ENCODE data around the gene SLIT2.
A peak's percentile ranks its signal among the peaks of the same experiment; 100 is the strongest.

The SLIT2 gene

GRCh38 chr4:20253735-20254409, 2.2 kb downstream of the SLIT2 start:
- H3K27me3 ChIP-seq (ENCODE audit: low read depth, low read length), result peaks cover 19% of the 10 kb centered on the region

GRCh38 chr4:20254511-20255250, 3.0 kb downstream of the SLIT2 start:
- no peaks in the 10 kb centered on the region for H3K36me3 ChIP-seq (ENCODE audit: control insufficient read depth in 1 of 2, insufficient read depth in 2 of 2, low read length in 2 of 2)
- H3K9me3 ChIP-seq (ENCODE audit: control insufficient read depth in 1 of 2, low read length in 2 of 2), result no peaks in the 10 kb centered on the region
- H3K4me1 ChIP-seq (ENCODE audit: control insufficient read depth in 1 of 2, insufficient read depth in 2 of 2, low read length in 2 of 2), result peaks cover 0 to 42% of the 10 kb centered on the region in 2 donors
- peak overlapping the region; percentile 69 to 91 for H3K4me3 ChIP-seq (ENCODE audit: low read depth in 1 of 2, low read length in 2 of 2)
- peaks cover 19% of the 10 kb centered on the region for H3K27me3 ChIP-seq (ENCODE audit: low read depth, low read length)
- H3K27ac ChIP-seq (ENCODE audit: low read length), result no peak overlapping the region

More at GRCh38 chr4:20253735-20254409, 2.2 kb downstream of the SLIT2 start:
- H3K27ac ChIP-seq (ENCODE audit: low read length), result no peak overlapping the region
- no peaks in the 10 kb centered on the region for H3K36me3 ChIP-seq (ENCODE audit: control insufficient read depth in 1 of 2, insufficient read depth in 2 of 2, low read length in 2 of 2)
- H3K9me3 ChIP-seq (ENCODE audit: control insufficient read depth in 1 of 2, low read length in 2 of 2), result no peaks in the 10 kb centered on the region
- H3K4me3 ChIP-seq (ENCODE audit: low read depth in 1 of 2, low read length in 2 of 2), result peak overlapping the region; percentile 69 to 91
- H3K4me1 ChIP-seq (ENCODE audit: control insufficient read depth in 1 of 2, insufficient read depth in 2 of 2, low read length in 2 of 2), result peaks cover 0 to 42% of the 10 kb centered on the region in 2 donors

GRCh38 chr4:20255251-20255586, 3.5 kb downstream of the SLIT2 start:
- H3K4me1 ChIP-seq (ENCODE audit: control insufficient read depth in 1 of 2, insufficient read depth in 2 of 2, low read length in 2 of 2), result peaks cover 0 to 42% of the 10 kb centered on the region in 2 donors
- no peak overlapping the region for H3K27ac ChIP-seq (ENCODE audit: low read length)
- H3K9me3 ChIP-seq (ENCODE audit: control insufficient read depth in 1 of 2, low read length in 2 of 2), result no peaks in the 10 kb centered on the region
- H3K4me3 ChIP-seq (ENCODE audit: low read depth in 1 of 2, low read length in 2 of 2), result peak overlapping the region; percentile 69 to 91
- peaks cover 19% of the 10 kb centered on the region for H3K27me3 ChIP-seq (ENCODE audit: low read depth, low read length)
- H3K36me3 ChIP-seq (ENCODE audit: control insufficient read depth in 1 of 2, insufficient read depth in 2 of 2, low read length in 2 of 2), result no peaks in the 10 kb centered on the region

- Histone ChIP-seq H3K9me3 (ENCODE audit: control insufficient read depth in 1 of 2, low read length in 2 of 2) (no peaks in the 10 kb centered on the region), H3K4me1 (ENCODE audit: control insufficient read depth in 1 of 2, insufficient read depth in 2 of 2, low read length in 2 of 2) (peaks cover 0 to 42% of the 10 kb centered on the region in 2 donors), H3K36me3 (ENCODE audit: control insufficient read depth in 1 of 2, insufficient read depth in 2 of 2, low read length in 2 of 2) (no peaks in the 10 kb centered on the region), H3K27me3 (ENCODE audit: low read depth, low read length) (peaks cover 19% of the 10 kb centered on the region), H3K4me3 (ENCODE audit: low read depth in 1 of 2, low read length in 2 of 2) (peak overlapping the region; percentile 69 to 91), H3K27ac (ENCODE audit: low read length) (peak overlapping the region; percentile 60)
Observed at GRCh38 chr4:20255823-20256222, 4.1 kb downstream of the SLIT2 start.

GRCh38 chr4:20256381-20256881, 4.7 kb downstream of the SLIT2 start:
- Histone ChIP-seq H3K36me3 (ENCODE audit: control insufficient read depth in 1 of 2, insufficient read depth in 2 of 2, low read length in 2 of 2) (no peaks in the 10 kb centered on the region), H3K27ac (ENCODE audit: low read length) (no peak overlapping the region), H3K4me1 (ENCODE audit: control insufficient read depth in 1 of 2, insufficient read depth in 2 of 2, low read length in 2 of 2) (peaks cover 0 to 36% of the 10 kb centered on the region in 2 donors), H3K4me3 (ENCODE audit: low read depth in 1 of 2, low read length in 2 of 2) (peak overlapping the region; percentile 69 to 91), H3K9me3 (ENCODE audit: control insufficient read depth in 1 of 2, low read length in 2 of 2) (no peaks in the 10 kb centered on the region), H3K27me3 (ENCODE audit: low read depth, low read length) (peaks cover 19% of the 10 kb centered on the region)

GRCh38 chr4:20259707-20260106, 8.0 kb downstream of the SLIT2 start:
- Histone ChIP-seq H3K36me3 (ENCODE audit: control insufficient read depth in 1 of 2, insufficient read depth in 2 of 2, low read length in 2 of 2) (no peaks in the 10 kb centered on the region), H3K27me3 (ENCODE audit: low read depth, low read length) (peaks cover 9% of the 10 kb centered on the region), H3K4me1 (ENCODE audit: control insufficient read depth in 1 of 2, insufficient read depth in 2 of 2, low read length in 2 of 2) (peaks cover 0 to 7% of the 10 kb centered on the region in 2 donors), H3K9me3 (ENCODE audit: control insufficient read depth in 1 of 2, low read length in 2 of 2) (no peaks in the 10 kb centered on the region), H3K4me3 (ENCODE audit: low read depth in 1 of 2, low read length in 2 of 2) (no peak overlapping the region), H3K27ac (ENCODE audit: low read length) (no peak overlapping the region)

- H3K27ac ChIP-seq (ENCODE audit: low read length), result no peak overlapping the region
- H3K36me3 ChIP-seq (ENCODE audit: control insufficient read depth in 1 of 2, insufficient read depth in 2 of 2, low read length in 2 of 2), result no peaks in the 10 kb centered on the region
- H3K27me3 ChIP-seq (ENCODE audit: low read depth, low read length), result peaks cover 3% of the 10 kb centered on the region
- H3K4me1 ChIP-seq (ENCODE audit: control insufficient read depth in 1 of 2, insufficient read depth in 2 of 2, low read length in 2 of 2), result no peaks in the 10 kb centered on the region
- no peak overlapping the region for H3K4me3 ChIP-seq (ENCODE audit: low read depth in 1 of 2, low read length in 2 of 2)
- H3K9me3 ChIP-seq (ENCODE audit: control insufficient read depth in 1 of 2, low read length in 2 of 2), result no peaks in the 10 kb centered on the region
Observed at GRCh38 chr4:20260821-20261220, 9.1 kb downstream of the SLIT2 start.

- no peaks in the 10 kb centered on the region for H3K4me1 ChIP-seq (ENCODE audit: control insufficient read depth in 1 of 2, insufficient read depth in 2 of 2, low read length in 2 of 2)
Observed at GRCh38 chr4:20262221-20262620, 10.5 kb downstream of the SLIT2 start.

GRCh38 chr4:20264688-20265087, 13.0 kb downstream of the SLIT2 start:
- H3K27ac ChIP-seq (ENCODE audit: low read length), result no peak overlapping the region
- H3K27me3 ChIP-seq (ENCODE audit: low read depth, low read length), result no peaks in the 10 kb centered on the region
- no peaks in the 10 kb centered on the region for H3K4me1 ChIP-seq (ENCODE audit: control insufficient read depth in 1 of 2, insufficient read depth in 2 of 2, low read length in 2 of 2)
- no peaks in the 10 kb centered on the region for H3K9me3 ChIP-seq (ENCODE audit: control insufficient read depth in 1 of 2, low read length in 2 of 2)
- H3K36me3 ChIP-seq (ENCODE audit: control insufficient read depth in 1 of 2, insufficient read depth in 2 of 2, low read length in 2 of 2), result no peaks in the 10 kb centered on the region
- H3K4me3 ChIP-seq (ENCODE audit: low read depth in 1 of 2, low read length in 2 of 2), result no peak overlapping the region

More at GRCh38 chr4:20262221-20262620, 10.5 kb downstream of the SLIT2 start:
- no peak overlapping the region for H3K4me3 ChIP-seq (ENCODE audit: low read depth in 1 of 2, low read length in 2 of 2)
- no peaks in the 10 kb centered on the region for H3K27me3 ChIP-seq (ENCODE audit: low read depth, low read length)
- H3K36me3 ChIP-seq (ENCODE audit: control insufficient read depth in 1 of 2, insufficient read depth in 2 of 2, low read length in 2 of 2), result no peaks in the 10 kb centered on the region
- no peak overlapping the region for H3K27ac ChIP-seq (ENCODE audit: low read length)
- H3K9me3 ChIP-seq (ENCODE audit: control insufficient read depth in 1 of 2, low read length in 2 of 2), result no peaks in the 10 kb centered on the region

- no peaks in the 10 kb centered on the region for H3K27me3 ChIP-seq (ENCODE audit: low read depth, low read length)
- H3K9me3 ChIP-seq (ENCODE audit: control insufficient read depth in 1 of 2, low read length in 2 of 2), result no peaks in the 10 kb centered on the region
- peak overlapping the region; percentile 59 for H3K27ac ChIP-seq (ENCODE audit: low read length)
- H3K4me1 ChIP-seq (ENCODE audit: control insufficient read depth in 1 of 2, insufficient read depth in 2 of 2, low read length in 2 of 2), result peaks cover 0 to 2% of the 10 kb centered on the region in 2 donors
- H3K4me3 ChIP-seq (ENCODE audit: low read depth in 1 of 2, low read length in 2 of 2), result no peak overlapping the region
- no peaks in the 10 kb centered on the region for H3K36me3 ChIP-seq (ENCODE audit: control insufficient read depth in 1 of 2, insufficient read depth in 2 of 2, low read length in 2 of 2)
Observed at GRCh38 chr4:20265726-20266125, 14.0 kb downstream of the SLIT2 start.

GRCh38 chr4:20266215-20267082, 14.7 kb downstream of the SLIT2 start:
- Histone ChIP-seq H3K36me3 (ENCODE audit: control insufficient read depth in 1 of 2, insufficient read depth in 2 of 2, low read length in 2 of 2) (no peaks in the 10 kb centered on the region), H3K27me3 (ENCODE audit: low read depth, low read length) (no peaks in the 10 kb centered on the region), H3K4me3 (ENCODE audit: low read depth in 1 of 2, low read length in 2 of 2) (no peak overlapping the region), H3K27ac (ENCODE audit: low read length) (peak overlapping the region; percentile 59), H3K9me3 (ENCODE audit: control insufficient read depth in 1 of 2, low read length in 2 of 2) (no peaks in the 10 kb centered on the region), H3K4me1 (ENCODE audit: control insufficient read depth in 1 of 2, insufficient read depth in 2 of 2, low read length in 2 of 2) (peaks cover 0 to 2% of the 10 kb centered on the region in 2 donors)

Measured in muscle layer of duodenum (tissue), 2 donors.